Left lung (tissue), 10 donors: ENCODE measurements around the gene PPM1G. TPM values are rescaled to one million over a fixed set of nuclear protein-coding genes. Genes with fewer than 3 reads are reported as not detected.

Source experiments
- ATAC-seq: fragments of 200-7000 bp; cut with Tn5 transposase; one replicate; pipeline ENCODE4 v1.9.1; 2020; ENCODE audit warnings: moderate library complexity
- DNase-seq, 4 donors: peaks; one replicate each; pipeline ENCODE4 v3.0.0-alpha.2; 2013 to 2020
- H3K27ac ChIP-seq, 2 donors: fragments of 200-600 bp; sonication (generic) in 1 of 2; one replicate each; pipeline versions ENCODE4 v1.5.0 to v1.8.0; 2020 to 2021
- H3K27me3 ChIP-seq, 2 donors: fragments of 200-600 bp; sonication (generic) in 1 of 2; one replicate each; pipeline versions ENCODE4 v1.5.0 to v1.8.0; 2020 to 2021
- H3K36me3 ChIP-seq, 2 donors: fragments of 200-600 bp; sonication (generic) in 1 of 2; one replicate each; pipeline versions ENCODE4 v1.5.0 to v1.8.0; 2020 to 2021
- H3K4me1 ChIP-seq, 2 donors: fragments of 200-600 bp; one replicate each; pipeline ENCODE4 v1.8.0; 2021
- H3K4me3 ChIP-seq, 2 donors: fragments of 200-600 bp; sonication (generic) in 1 of 2; one replicate each; pipeline versions ENCODE4 v1.5.0 to v1.8.0; 2020 to 2021; ENCODE audit warnings: mild to moderate bottlenecking in 1 of 2
- H3K9me3 ChIP-seq, 2 donors: fragments of 200-600 bp; sonication (generic) in 1 of 2; one replicate each; pipeline versions ENCODE4 v1.5.0 to v1.8.0; 2020 to 2021
- intact Hi-C, 2 donors: fragments of 100-400 bp; cut with DNase I; formaldehyde crosslinking; loops; one replicate each; pipeline versions ENCODE4 v1.11.2 to v1.14.2; 2022
- polyA plus RNA-seq, 6 donors: library from polyadenylated mRNA; unstranded; fragments of 120-200 nt; gene quantifications; one replicate each; pipeline ENCODE4 v1.2.1, GENCODE V29; 2013; ENCODE audit not compliant: insufficient read length in 6 of 6
- total RNA-seq, 2 donors: library from RNA; stranded (reverse); fragmentation: NEBNext Ultra II Directional; extraction: Animal tissue kit (Norgen Biotek cat#: 25700); gene quantifications; one replicate each; pipeline ENCODE4 v1.2.1, GENCODE V29; 2021
- TF ChIP-seq, protein P1 (sequence below), 2 donors: fragments of 200-600 bp; sonication (generic) in 1 of 2; IDR thresholded peaks; one replicate each; pipeline versions ENCODE4 v1.5.0 to v1.8.0; 2021; ENCODE audit warnings: antibody characterized with exemption in 2 of 2
- donor health status: DM: no; HTN: yes; CAD: no.
- donor health status: DM: no; HTN: no; CAD: no.

The PPM1G gene
- total and polyA plus RNA-seq, 8 donors, result 55.5 to 88.0 (median 77.1) TPM

- Histone ChIP-seq H3K36me3 (peaks cover 4 to 76% of the 10 kb centered on the region in 2 donors), H3K9me3 (no peaks in the 10 kb centered on the region), H3K4me1 (peaks cover 0 to 9% of the 10 kb centered on the region in 2 donors), H3K27me3 (no peaks in the 10 kb centered on the region), H3K4me3 (peak within 1 kb of the TSS; percentile 21 to 35), H3K27ac (peak within 1 kb of the TSS in 1 of 2 donors; percentile 51)
- DNase-seq, result peak; percentile 20 to 89 (median 52)
- TF ChIP-seq, protein P1, sequence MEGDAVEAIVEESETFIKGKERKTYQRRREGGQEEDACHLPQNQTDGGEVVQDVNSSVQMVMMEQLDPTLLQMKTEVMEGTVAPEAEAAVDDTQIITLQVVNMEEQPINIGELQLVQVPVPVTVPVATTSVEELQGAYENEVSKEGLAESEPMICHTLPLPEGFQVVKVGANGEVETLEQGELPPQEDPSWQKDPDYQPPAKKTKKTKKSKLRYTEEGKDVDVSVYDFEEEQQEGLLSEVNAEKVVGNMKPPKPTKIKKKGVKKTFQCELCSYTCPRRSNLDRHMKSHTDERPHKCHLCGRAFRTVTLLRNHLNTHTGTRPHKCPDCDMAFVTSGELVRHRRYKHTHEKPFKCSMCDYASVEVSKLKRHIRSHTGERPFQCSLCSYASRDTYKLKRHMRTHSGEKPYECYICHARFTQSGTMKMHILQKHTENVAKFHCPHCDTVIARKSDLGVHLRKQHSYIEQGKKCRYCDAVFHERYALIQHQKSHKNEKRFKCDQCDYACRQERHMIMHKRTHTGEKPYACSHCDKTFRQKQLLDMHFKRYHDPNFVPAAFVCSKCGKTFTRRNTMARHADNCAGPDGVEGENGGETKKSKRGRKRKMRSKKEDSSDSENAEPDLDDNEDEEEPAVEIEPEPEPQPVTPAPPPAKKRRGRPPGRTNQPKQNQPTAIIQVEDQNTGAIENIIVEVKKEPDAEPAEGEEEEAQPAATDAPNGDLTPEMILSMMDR (IDR thresholded peaks at IDR 0.05), result peak in 1 of 2 donors; percentile 21
- ATAC-seq, result peak; percentile 96
- intact Hi-C loops, result no loop called here
Measured at GRCh38 chr2:27441958-27442919, 32.8 kb upstream of the PPM1G start, which contains the start of gene KRTCAP3. KRTCAP3 (plus strand) TSS chr2:27442381; CDS start chr2:27442413, 32 bp downstream.

DNA sequence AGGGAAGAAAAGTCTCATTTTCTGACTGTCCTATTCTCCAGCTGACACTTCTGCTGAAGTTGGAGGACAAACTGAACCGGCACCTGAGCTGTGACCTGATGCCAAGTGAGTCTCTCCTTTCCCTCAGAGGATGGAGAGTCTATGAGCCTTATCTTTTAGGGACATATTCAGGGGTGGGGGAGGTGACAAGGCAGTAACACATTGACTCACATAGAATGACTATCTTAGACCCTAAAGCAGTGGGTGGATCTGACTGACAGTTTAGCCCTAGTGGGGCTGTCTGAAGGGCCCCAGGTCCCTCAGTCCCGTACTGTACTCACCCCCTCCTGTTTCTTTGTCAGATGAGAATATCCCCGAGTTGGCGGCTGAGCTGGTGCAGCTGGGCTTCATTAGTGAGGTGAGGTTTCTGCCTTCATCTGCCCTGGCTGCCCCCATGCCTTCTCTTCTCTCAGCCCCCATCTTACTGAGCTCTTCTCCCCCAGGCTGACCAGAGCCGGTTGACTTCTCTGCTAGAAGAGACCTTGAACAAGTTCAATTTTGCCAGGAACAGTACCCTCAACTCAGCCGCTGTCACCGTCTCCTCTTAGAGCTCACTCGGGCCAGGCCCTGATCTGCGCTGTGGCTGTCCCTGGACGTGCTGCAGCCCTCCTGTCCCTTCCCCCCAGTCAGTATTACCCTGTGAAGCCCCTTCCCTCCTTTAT, 32.0 kb upstream of the PPM1G start:
- intact Hi-C loops, result no loop called here
- H3K27ac ChIP-seq, result no peak overlapping the region
- no peak overlapping the region for H3K4me3 ChIP-seq
- H3K9me3 ChIP-seq, result no peaks in the 10 kb centered on the region
- TF ChIP-seq, protein P1 (IDR thresholded peaks at IDR 0.05), result no peak
- DNase-seq, result peak in 1 of 4 donors; percentile 3
- H3K4me1 ChIP-seq, result peaks cover 0 to 9% of the 10 kb centered on the region in 2 donors
- ATAC-seq, result no peak
- H3K27me3 ChIP-seq, result no peaks in the 10 kb centered on the region
- peaks cover 6 to 84% of the 10 kb centered on the region in 2 donors for H3K36me3 ChIP-seq

GRCh38 chr2:27435628-27436027, 26.2 kb upstream of the PPM1G start:
- DNase-seq, result no peak
- H3K36me3 ChIP-seq, result peaks cover 2 to 77% of the 10 kb centered on the region in 2 donors
- H3K4me3 ChIP-seq, result no peak overlapping the region
- no peak overlapping the region for H3K27ac ChIP-seq
- H3K4me1 ChIP-seq, result peaks cover 0 to 12% of the 10 kb centered on the region in 2 donors
- H3K27me3 ChIP-seq, result no peaks in the 10 kb centered on the region
- no peaks in the 10 kb centered on the region for H3K9me3 ChIP-seq
- TF ChIP-seq, protein P1 (IDR thresholded peaks at IDR 0.05), result no peak
- intact Hi-C loops, result no loop called here
- no peak for ATAC-seq

- DNase-seq, result no peak
- no peak overlapping the region for H3K4me3 ChIP-seq
- H3K4me1 ChIP-seq, result peaks cover 6 to 35% of the 10 kb centered on the region in 2 donors
- H3K27me3 ChIP-seq, result no peaks in the 10 kb centered on the region
- H3K9me3 ChIP-seq, result no peaks in the 10 kb centered on the region
- intact Hi-C loops, result no loop called here
- H3K27ac ChIP-seq, result no peak overlapping the region
- peaks cover 0 to 34% of the 10 kb centered on the region in 2 donors for H3K36me3 ChIP-seq
- TF ChIP-seq, protein P1 (IDR thresholded peaks at IDR 0.05), result no peak
- no peak for ATAC-seq
Measured at GRCh38 chr2:27431395-27431794, 22.0 kb upstream of the PPM1G start.
